ENCODE data around the gene ALDH1L2. TPM values are rescaled to one million over a fixed set of nuclear protein-coding genes. Genes with fewer than 3 reads are reported as not detected.

The ALDH1L2 gene
- total and polyA plus RNA-seq, 9 of the 15 experiments (the other 6 are each of a cell fraction or from before 2014, with no cell fraction given): 1.1 to 9.9 (median 3.8) TPM

GRCh38 chr12:105084251-105085250 lies at the start of gene ALDH1L2 (continued):
- no peak for TF ChIP-seq CTCFL (IDR thresholded peaks at IDR 0.05; ENCODE audit: borderline replicate concordance, insufficient read depth, low read depth, low read length, poor library complexity, severe bottlenecking)
- TF ChIP-seq ZNF165 (CRISPR knock-in tag; IDR thresholded peaks at IDR 0.05; ENCODE audit: borderline replicate concordance): no peak
- TF ChIP-seq NONO (IDR thresholded peaks at IDR 0.05; ENCODE audit: low read depth in 2 of 2, low read length in 1 of 2): no peak
- TF ChIP-seq TCF7 (IDR thresholded peaks at IDR 0.05; ENCODE audit: borderline replicate concordance): no peak
- no peak for TF ChIP-seq THRAP3 (IDR thresholded peaks at IDR 0.05; ENCODE audit: borderline replicate concordance)
- TF ChIP-seq AFF4 (CRISPR knock-in tag; IDR thresholded peaks at IDR 0.05): no peak
- TF ChIP-seq RBM39 (optimal IDR thresholded peaks at IDR 0.05; ENCODE audit: low read depth, low read length): no peak
- no peak for TF ChIP-seq ZFPM2 (CRISPR knock-in tag; IDR thresholded peaks at IDR 0.05)
- no peak for TF ChIP-seq SMARCA5 (IDR thresholded peaks at IDR 0.05)
- no peak for TF ChIP-seq NR2C2 (CRISPR knock-in tag; IDR thresholded peaks at IDR 0.05)
- TF ChIP-seq NR2C2 (tag; IDR thresholded peaks at IDR 0.05): no peak
- TF ChIP-seq BHLHE40 (IDR thresholded peaks at IDR 0.05; ENCODE audit: low read length): no peak
- TF ChIP-seq CREB3 (tag; conservative IDR thresholded peaks at IDR 0.05; ENCODE audit: low read depth): no peak
- TF ChIP-seq U2AF2 (optimal IDR thresholded peaks at IDR 0.05; ENCODE audit: low read depth, low read length): no peak
- no peak for TF ChIP-seq THAP12 (CRISPR knock-in tag; IDR thresholded peaks at IDR 0.05)
- TF ChIP-seq SMAD4 (CRISPR knock-in tag; conservative IDR thresholded peaks at IDR 0.05): peak; percentile 47; the same call in 1 of the 2 replicates
- no peak for TF ChIP-seq PCBP2 (IDR thresholded peaks at IDR 0.05; ENCODE audit: low read depth, low read length, poor library complexity, severe bottlenecking)

Measured in K562 (cell line).